Trophoblast cell (in vitro differentiated cells and primary cell): Measurements from ENCODE around the gene CDCA7L.

Experiments
- DNase-seq, 2 donors: peaks; one replicate each; pipeline ENCODE4 v3.0.0-alpha.2; 2016
- H2AFZ ChIP-seq: 2 replicates; pipeline ENCODE4 v1.6.1; 2013; ENCODE audit warnings: low read length, moderate library complexity, mild to moderate bottlenecking; ENCODE audit not compliant: insufficient read depth, poor library complexity
- H2AK5ac ChIP-seq: 2 replicates; pipeline ENCODE4 v1.6.1; 2013; ENCODE audit warnings: mild to moderate bottlenecking, low read length
- H2BK120ac ChIP-seq: 2 replicates; pipeline ENCODE4 v1.6.1; 2013; ENCODE audit warnings: low read length, mild to moderate bottlenecking, moderate library complexity; ENCODE audit not compliant: insufficient read depth, poor library complexity
- H2BK12ac ChIP-seq: 2 replicates; pipeline ENCODE4 v1.6.1; 2013; ENCODE audit warnings: mild to moderate bottlenecking, low read length, moderate library complexity
- H2BK5ac ChIP-seq: 2 replicates; pipeline ENCODE4 v1.6.1; 2013; ENCODE audit warnings: low read length, low read depth, moderate library complexity, mild to moderate bottlenecking; ENCODE audit not compliant: poor library complexity
- H3K14ac ChIP-seq: 2 replicates; pipeline ENCODE4 v1.6.1; 2013; ENCODE audit warnings: mild to moderate bottlenecking, low read length
- H3K18ac ChIP-seq: 2 replicates; pipeline ENCODE4 v1.6.1; 2013; ENCODE audit warnings: mild to moderate bottlenecking, low read length
- H3K23ac ChIP-seq: 2 replicates; pipeline ENCODE4 v1.6.1; 2013; ENCODE audit warnings: low read length
- H3K27ac ChIP-seq: 2 replicates; pipeline ENCODE4 v1.5.1; 2013; ENCODE audit warnings: low read depth, mild to moderate bottlenecking, inconsistent platforms, low read length, moderate library complexity
- H3K27me3 ChIP-seq: 2 replicates; pipeline ENCODE4 v1.6.1; 2013; ENCODE audit warnings: inconsistent platforms, mild to moderate bottlenecking, low read length, moderate library complexity; ENCODE audit not compliant: insufficient read depth
- H3K36me3 ChIP-seq, 2 experiments: 1 replicate in 1 of 2; 2 replicates in 1 of 2; pipeline ENCODE4 v1.6.1; 2013; ENCODE audit warnings: low read length in 2 of 2, mild to moderate bottlenecking in 2 of 2, moderate library complexity in 1 of 2; ENCODE audit not compliant: insufficient read depth in 2 of 2, control insufficient read depth in 1 of 2
- H3K4ac ChIP-seq: 2 replicates; pipeline ENCODE4 v1.6.1; 2013; ENCODE audit warnings: low read depth, mild to moderate bottlenecking, low read length, moderate library complexity
- H3K4me1 ChIP-seq, 2 experiments: 1 replicate in 1 of 2; 2 replicates in 1 of 2; pipeline ENCODE4 v1.6.1; 2013; ENCODE audit warnings: low read length in 2 of 2, mild to moderate bottlenecking in 2 of 2, moderate library complexity in 1 of 2; ENCODE audit not compliant: insufficient read depth in 2 of 2, control insufficient read depth in 1 of 2
- H3K4me2 ChIP-seq: 2 replicates; pipeline ENCODE4 v1.6.1; 2013; ENCODE audit warnings: inconsistent platforms, mild to moderate bottlenecking, low read length, moderate library complexity
- H3K4me3 ChIP-seq: 2 replicates; pipeline ENCODE4 v1.5.1; 2013; ENCODE audit warnings: mild to moderate bottlenecking, low read depth, low read length, inconsistent platforms
- H3K79me1 ChIP-seq: one replicate; pipeline ENCODE4 v1.6.1; 2013; ENCODE audit warnings: low read length
- H3K79me2 ChIP-seq: 2 replicates; pipeline ENCODE4 v1.6.1; 2013; ENCODE audit warnings: low read length, mild to moderate bottlenecking; ENCODE audit not compliant: control insufficient read depth, insufficient read depth, poor library complexity
- H3K9ac ChIP-seq: 2 replicates; pipeline ENCODE4 v1.6.1; 2013; ENCODE audit warnings: mild to moderate bottlenecking, low read length
- H3K9me3 ChIP-seq: 2 replicates; pipeline ENCODE4 v1.6.1; 2013; ENCODE audit warnings: low read depth, mild to moderate bottlenecking, control low read depth, inconsistent platforms, low read length; ENCODE audit not compliant: insufficient read depth
- H4K12ac ChIP-seq: 2 replicates; pipeline ENCODE4 v1.6.1; 2013; ENCODE audit warnings: low read depth, mild to moderate bottlenecking, low read length, moderate library complexity
- H4K8ac ChIP-seq: 2 replicates; pipeline ENCODE4 v1.6.1; 2013; ENCODE audit warnings: low read depth, mild to moderate bottlenecking, low read length, moderate library complexity
- H4K91ac ChIP-seq: one replicate; pipeline ENCODE4 v1.6.1; 2013; ENCODE audit warnings: low read depth, mild to moderate bottlenecking, low read length, moderate library complexity
- WGBS: extraction: QIAGEN DNeasy Blood & Tissue Kit; methylation state at CpG from one replicate; pipeline ENCODE4 v1.1.7; 2013; ENCODE audit warnings: missing lambda C conversion rate; ENCODE audit not compliant: insufficient read length, insufficient coverage; ENCODE audit errors: extremely low coverage; 5-methylcytosine and 5-hydroxymethylcytosine counted together

Gene CDCA7L

DNA sequence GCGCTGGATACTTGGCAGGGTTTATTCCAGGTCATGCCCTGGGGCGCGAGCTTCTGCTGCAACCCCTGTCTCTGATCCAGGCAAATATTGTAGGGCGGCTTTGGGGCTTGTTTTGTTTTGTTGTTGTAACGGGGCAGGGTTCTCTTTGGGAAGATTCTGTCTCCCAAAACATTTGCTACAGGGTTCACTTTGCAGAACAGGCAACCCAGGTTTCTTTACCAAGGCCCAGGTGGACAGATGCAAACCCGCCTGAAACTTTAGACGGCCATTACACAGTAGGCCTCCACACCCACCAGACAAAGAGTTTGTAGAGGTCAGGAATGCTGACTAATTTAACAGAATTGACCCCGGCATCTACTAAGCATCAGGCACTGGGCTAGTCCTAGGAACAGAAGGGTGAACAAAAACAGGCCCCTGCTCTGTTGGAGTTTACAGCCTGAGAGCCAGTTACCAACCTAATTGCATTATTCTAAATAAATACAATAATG lies 567 bp upstream of the CDCA7L start:
- H3K4me2 ChIP-seq, result peak overlapping the region; percentile 88
- no peak overlapping the region for H3K27ac ChIP-seq
- H2BK12ac ChIP-seq, result no peak overlapping the region
- H2AK5ac ChIP-seq, result no peak overlapping the region
- no peak overlapping the region for H3K18ac ChIP-seq
- peak; percentile 58 to 68 for DNase-seq
- H3K4me3 ChIP-seq, result no peak overlapping the region
- H4K8ac ChIP-seq, result no peak overlapping the region
- no peaks in the 10 kb centered on the region for H3K9me3 ChIP-seq
- H3K14ac ChIP-seq, result no peak overlapping the region
- peaks cover 23% of the 10 kb centered on the region for H3K27me3 ChIP-seq
- H3K79me2 ChIP-seq, result no peaks in the 10 kb centered on the region
- H3K4ac ChIP-seq, result no peak overlapping the region
- H2AFZ ChIP-seq, result peak overlapping the region; percentile 24
- H3K23ac ChIP-seq, result no peak overlapping the region
- no peak overlapping the region for H4K12ac ChIP-seq
- peaks cover 9% of the 10 kb centered on the region in 2 experiments for H3K4me1 ChIP-seq
- no peak overlapping the region for H3K9ac ChIP-seq
- no peak overlapping the region for H4K91ac ChIP-seq
- H2BK120ac ChIP-seq, result no peak overlapping the region
- H3K36me3 ChIP-seq, result no peaks in the 10 kb centered on the region
- no peak overlapping the region for H2BK5ac ChIP-seq
- no CpG with 5 or more reads among the region's 8 CpGs for WGBS
- H3K79me1 ChIP-seq, result no peaks in the 10 kb centered on the region

DNA sequence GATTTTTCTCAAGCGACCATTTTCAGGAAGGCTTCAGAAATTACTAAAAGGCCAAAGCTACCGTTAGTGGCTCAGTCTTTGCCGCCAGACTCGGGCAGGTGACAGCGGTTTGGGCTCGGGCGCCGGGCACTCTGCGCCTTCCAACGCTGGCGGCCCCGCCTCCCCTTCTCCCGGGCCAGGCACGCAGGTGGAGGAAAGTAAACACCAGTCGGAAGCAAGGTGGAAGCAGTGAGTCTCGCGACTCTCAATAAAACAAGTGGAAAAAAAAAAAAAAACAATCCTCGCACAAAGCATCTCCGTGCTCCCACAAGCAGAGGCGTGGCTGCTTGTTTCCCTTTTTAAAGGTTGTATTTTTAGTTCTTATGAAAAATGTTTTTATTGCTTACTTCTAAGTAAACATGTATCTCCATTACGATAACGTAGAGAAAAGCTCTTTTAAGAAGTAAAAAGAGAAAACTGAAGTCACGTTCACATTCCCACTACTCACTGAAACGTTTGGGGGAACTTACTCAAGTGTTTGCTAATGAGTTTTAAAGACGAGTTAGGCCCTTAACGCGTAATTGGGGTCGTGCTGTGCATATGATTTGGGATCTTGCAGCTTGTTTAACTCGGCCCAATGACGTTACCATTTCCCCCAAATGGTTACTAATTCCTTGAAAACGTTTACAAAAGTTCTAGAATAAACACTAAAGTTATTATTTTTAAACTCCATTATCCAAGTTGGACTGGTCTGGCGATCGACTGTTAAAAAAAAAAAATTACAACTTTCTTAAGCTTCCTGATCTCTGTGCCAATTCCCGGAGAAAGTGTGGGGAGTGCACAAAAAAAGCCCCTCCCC lies 864 bp downstream of the CDCA7L start:
- no peaks in the 10 kb centered on the region for H3K79me1 ChIP-seq
- peak; percentile 75 to 80 for DNase-seq
- no CpG with 5 or more reads among the region's 34 CpGs for WGBS
- no peak overlapping the region for H4K12ac ChIP-seq
- no peaks in the 10 kb centered on the region for H3K9me3 ChIP-seq
- no peak overlapping the region for H3K27ac ChIP-seq
- no peak overlapping the region for H3K18ac ChIP-seq
- H2BK12ac ChIP-seq, result no peak overlapping the region
- H3K4me1 ChIP-seq, result peaks cover 9% of the 10 kb centered on the region in 2 experiments
- H3K23ac ChIP-seq, result no peak overlapping the region
- no peak overlapping the region for H4K8ac ChIP-seq
- H3K4me3 ChIP-seq, result peak overlapping the region; percentile 69
- no peak overlapping the region for H2BK120ac ChIP-seq
- H3K4me2 ChIP-seq, result peak overlapping the region; percentile 88
- H2AK5ac ChIP-seq, result no peak overlapping the region
- H3K9ac ChIP-seq, result no peak overlapping the region
- H3K36me3 ChIP-seq, result no peaks in the 10 kb centered on the region
- H3K14ac ChIP-seq, result no peak overlapping the region
- no peak overlapping the region for H2AFZ ChIP-seq
- no peaks in the 10 kb centered on the region for H3K79me2 ChIP-seq
- H3K27me3 ChIP-seq, result peaks cover 29% of the 10 kb centered on the region
- H4K91ac ChIP-seq, result no peak overlapping the region
- no peak overlapping the region for H2BK5ac ChIP-seq
- no peak overlapping the region for H3K4ac ChIP-seq

DNA sequence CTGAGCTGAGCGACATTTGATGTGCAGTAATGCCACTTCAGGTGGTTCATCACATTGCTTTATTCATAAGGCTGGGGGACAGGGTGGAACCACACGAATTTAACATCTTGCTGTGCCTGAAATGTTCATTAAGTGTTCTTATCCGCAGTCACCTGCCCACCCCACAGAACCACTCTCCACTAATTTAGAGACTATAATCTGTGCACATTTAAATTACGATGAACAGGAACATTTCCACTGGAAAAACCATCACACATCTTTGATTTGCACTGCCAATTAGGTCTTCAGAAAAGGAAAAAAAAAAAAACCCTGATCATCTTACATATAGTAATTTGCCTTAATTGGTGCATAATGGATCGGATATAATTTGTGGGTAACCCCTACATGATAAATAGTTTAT lies 2.3 kb downstream of the CDCA7L start:
- H2BK12ac ChIP-seq, result no peak overlapping the region
- H2AFZ ChIP-seq, result no peak overlapping the region
- no peak overlapping the region for H2AK5ac ChIP-seq
- H3K27ac ChIP-seq, result no peak overlapping the region
- no peak overlapping the region for H3K4ac ChIP-seq
- no peaks in the 10 kb centered on the region for H3K79me2 ChIP-seq
- H3K4me2 ChIP-seq, result no peak overlapping the region
- no peak for DNase-seq
- peaks cover 9% of the 10 kb centered on the region in 2 experiments for H3K4me1 ChIP-seq
- H4K8ac ChIP-seq, result no peak overlapping the region
- H3K36me3 ChIP-seq, result no peaks in the 10 kb centered on the region
- no peaks in the 10 kb centered on the region for H3K9me3 ChIP-seq
- H3K18ac ChIP-seq, result no peak overlapping the region
- no peak overlapping the region for H3K4me3 ChIP-seq
- no peak overlapping the region for H3K14ac ChIP-seq
- no peak overlapping the region for H3K9ac ChIP-seq
- H3K27me3 ChIP-seq, result peaks cover 31% of the 10 kb centered on the region
- no peak overlapping the region for H2BK5ac ChIP-seq
- no CpG with 5 or more reads among the region's 5 CpGs for WGBS
- H4K91ac ChIP-seq, result no peak overlapping the region
- H3K79me1 ChIP-seq, result no peaks in the 10 kb centered on the region
- no peak overlapping the region for H3K23ac ChIP-seq
- H4K12ac ChIP-seq, result no peak overlapping the region
- H2BK120ac ChIP-seq, result no peak overlapping the region

DNA sequence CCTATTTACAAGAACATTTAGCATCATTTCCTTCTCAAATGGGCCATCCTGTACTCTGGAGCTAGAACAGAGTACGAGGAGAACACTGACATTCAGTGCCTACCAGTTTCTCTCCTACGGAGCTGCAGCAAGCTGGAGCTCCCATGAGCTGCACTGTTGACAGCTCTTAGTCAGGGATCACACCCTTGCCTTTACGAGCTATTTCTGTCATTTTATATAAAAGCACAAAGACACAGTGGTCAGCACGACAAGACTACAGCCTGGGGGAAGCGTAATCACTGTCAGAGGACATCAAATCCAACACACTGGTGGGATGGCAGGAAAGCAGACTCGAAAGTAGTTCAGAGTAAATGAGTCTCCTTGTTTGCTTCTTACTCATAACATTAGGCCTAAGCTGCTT lies 2.7 kb downstream of the CDCA7L start:
- Histone ChIP-seq H3K79me1 (no peaks in the 10 kb centered on the region), H4K8ac (no peak overlapping the region), H3K4ac (no peak overlapping the region), H3K4me2 (no peak overlapping the region), H3K27ac (no peak overlapping the region), H3K79me2 (no peaks in the 10 kb centered on the region), H3K4me3 (no peak overlapping the region), H3K14ac (no peak overlapping the region), H4K12ac (no peak overlapping the region), H2BK120ac (no peak overlapping the region), H3K9ac (no peak overlapping the region), H4K91ac (no peak overlapping the region), H3K18ac (no peak overlapping the region), H2BK5ac (no peak overlapping the region), H3K36me3 (no peaks in the 10 kb centered on the region), H3K4me1 (peaks cover 9% of the 10 kb centered on the region in 2 experiments), H2AK5ac (no peak overlapping the region), H3K23ac (no peak overlapping the region), H2AFZ (no peak overlapping the region), H3K27me3 (peaks cover 31% of the 10 kb centered on the region), H3K9me3 (no peaks in the 10 kb centered on the region), H2BK12ac (no peak overlapping the region)
- DNase-seq, result no peak
- no CpG with 5 or more reads among the region's 6 CpGs for WGBS
